HEK293 (cell line): Measurements from ENCODE around the gene CELSR1.
A peak's percentile ranks its signal among the peaks of the same experiment; 100 is the strongest.

ENCODE experiments used
- CTCF ChIA-PET: fragments of 350-600 bp; formaldehyde crosslinking; extraction: SDS; loops from one replicate; lab custom pipeline; 2021; ENCODE audit warnings: antibody characterized with exemption; lab: Yijun Ruan, JAX
- POLR2A ChIA-PET: fragments of 300-600 bp; formaldehyde crosslinking; extraction: SDS; loops from one replicate; lab custom pipeline; 2020; ENCODE audit warnings: antibody characterized with exemption, inconsistent platforms; lab: Yijun Ruan, JAX
- H3K27ac ChIP-seq: fragments of 200-500 bp; sonication (Bioruptor generic); 2 replicates; pipeline ENCODE4 v1.5.1; 2014; ENCODE audit warnings: low read depth, low read length, control low read depth, inconsistent platforms; ENCODE audit errors: extremely low read depth
- H3K36me3 ChIP-seq, 2 experiments: fragments of 200-500 bp in 1 of 2; sonication (Bioruptor generic) in 1 of 2; 1 replicate in 1 of 2; 2 replicates in 1 of 2; pipeline ENCODE4 v1.5.1; 2014 to 2017; ENCODE audit warnings: inconsistent platforms in 2 of 2, low read length in 2 of 2; ENCODE audit not compliant: control insufficient read depth in 2 of 2, insufficient read depth in 1 of 2
- H3K4me1 ChIP-seq: fragments of 200-500 bp; sonication (Bioruptor generic); 2 replicates; pipeline ENCODE4 v1.5.1; 2014; ENCODE audit warnings: mild to moderate bottlenecking, low read length, inconsistent platforms; ENCODE audit not compliant: control insufficient read depth, insufficient read depth
- H3K4me3 ChIP-seq: 2 replicates; pipeline ENCODE4 v1.5.1; 2011; ENCODE audit warnings: low read depth, mild to moderate bottlenecking, control low read depth, low read length, moderate library complexity
- H3K9me3 ChIP-seq: fragments of 200-500 bp; sonication (Bioruptor generic); 2 replicates; pipeline ENCODE4 v1.5.1; 2014; ENCODE audit warnings: low read depth, low read length, inconsistent platforms; ENCODE audit not compliant: control insufficient read depth, insufficient read depth
- GLIS1 ChIP-seq: fragments of 450-650 bp; formaldehyde crosslinking; IDR thresholded peaks from 2 replicates; pipeline ENCODE4 v1.5.1; 2016; ENCODE audit warnings: missing biosample characterization, missing genetic modification characterization
- IKZF3 ChIP-seq: fragments of 450-650 bp; IDR thresholded peaks from 2 replicates; pipeline ENCODE4 v1.5.0; 2018; ENCODE audit warnings: missing biosample characterization, mild to moderate bottlenecking, missing genetic modification characterization, moderate library complexity
- PRDM1 ChIP-seq: fragments of 450-650 bp; formaldehyde crosslinking; IDR thresholded peaks from 2 replicates; pipeline ENCODE4; 2016; ENCODE audit warnings: missing biosample characterization, missing genetic modification characterization
- SCRT1 ChIP-seq: fragments of 450-650 bp; formaldehyde crosslinking; IDR thresholded peaks from 2 replicates; pipeline ENCODE4 v1.5.1; 2016; ENCODE audit warnings: missing biosample characterization, missing genetic modification characterization, borderline replicate concordance
- ZFP69B ChIP-seq: fragments of 450-650 bp; formaldehyde crosslinking; IDR thresholded peaks from 2 replicates; pipeline ENCODE4 v1.5.1; 2016; ENCODE audit warnings: missing biosample characterization, missing genetic modification characterization
- ZNF335 ChIP-seq: fragments of 450-650 bp; formaldehyde crosslinking; conservative IDR thresholded peaks from 2 replicates; pipeline ENCODE4 v1.5.1; 2016; ENCODE audit warnings: missing biosample characterization, missing genetic modification characterization
- ZNF423 ChIP-seq: fragments of 450-650 bp; formaldehyde crosslinking; IDR thresholded peaks from 2 replicates; pipeline ENCODE4 v1.5.1; 2016; ENCODE audit warnings: missing biosample characterization, missing genetic modification characterization
- ZNF555 ChIP-seq: fragments of 450-650 bp; formaldehyde crosslinking; conservative IDR thresholded peaks from 2 replicates; pipeline ENCODE4 v1.5.1; 2017; ENCODE audit warnings: missing biosample characterization, mild to moderate bottlenecking, missing genetic modification characterization, inconsistent platforms
- ZNF571 ChIP-seq: fragments of 450-650 bp; formaldehyde crosslinking; IDR thresholded peaks from 2 replicates; pipeline ENCODE4 v1.5.0; 2017; ENCODE audit warnings: missing biosample characterization, missing genetic modification characterization
- ZNF777 ChIP-seq: fragments of 450-650 bp; formaldehyde crosslinking; IDR thresholded peaks from 2 replicates; pipeline ENCODE4 v1.5.1; 2017; ENCODE audit warnings: missing biosample characterization, missing genetic modification characterization, borderline replicate concordance
- TF ChIP-seq, protein P1 (sequence below): fragments of 450-650 bp; formaldehyde crosslinking; IDR thresholded peaks from 2 replicates; pipeline ENCODE4 v1.5.1; 2016; ENCODE audit warnings: missing biosample characterization, missing genetic modification characterization
- TF ChIP-seq, protein P2 (sequence below): fragments of 450-650 bp; formaldehyde crosslinking; conservative IDR thresholded peaks from 2 replicates; pipeline ENCODE4 v1.5.1; 2016; ENCODE audit warnings: low read depth, missing biosample characterization, missing genetic modification characterization
- TF ChIP-seq, protein P3 (sequence below): fragments of 450-650 bp; formaldehyde crosslinking; IDR thresholded peaks from 2 replicates; pipeline ENCODE4 v1.5.1; 2016; ENCODE audit warnings: missing biosample characterization, missing genetic modification characterization

Gene CELSR1

DNA sequence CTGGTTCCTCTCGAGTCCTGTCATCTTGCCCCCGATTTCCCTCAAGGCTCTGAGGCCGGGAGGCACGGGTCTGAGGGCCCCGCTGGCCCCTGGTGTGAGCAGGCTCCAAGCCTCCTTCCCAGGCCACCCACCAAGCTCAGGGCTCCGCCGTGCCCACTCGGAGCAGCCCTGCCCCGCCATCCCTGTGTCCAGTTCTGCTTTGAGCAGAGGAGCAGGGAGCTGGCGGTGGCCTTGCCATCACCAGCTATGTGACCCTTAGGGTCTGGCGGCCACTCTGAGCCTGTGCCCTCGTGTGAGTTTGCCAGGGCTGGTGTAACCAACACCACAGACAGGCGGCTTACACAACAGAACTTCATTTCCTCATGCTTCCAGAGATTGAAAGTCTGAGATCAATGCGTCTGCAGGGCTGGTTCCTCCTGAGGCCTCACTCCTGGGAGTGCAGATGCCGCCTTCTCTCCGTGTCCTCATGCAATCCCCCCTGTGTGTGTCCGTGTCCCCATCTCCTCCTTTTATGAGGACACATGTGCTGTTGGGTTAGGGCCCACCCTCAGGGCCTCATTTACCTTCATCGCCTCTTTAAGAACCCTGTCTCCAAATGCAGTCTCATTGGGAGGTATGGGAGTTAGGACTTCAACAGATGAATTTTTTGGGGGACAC, 36.5 kb upstream of the CELSR1 start:
- ChIA-PET CTCF (interaction anchor here (1.4 kb wide), 1 partner anchor 10 kb away, joined by 6 read pairs; no protein-coding TSS in a partner anchor), POLR2A (no interaction called here)
- peaks cover 17% of the 10 kb centered on the region for H3K4me1 ChIP-seq
- no peak overlapping the region for H3K27ac ChIP-seq
- H3K36me3 ChIP-seq: no peaks in the 10 kb centered on the region
- no peak overlapping the region for H3K4me3 ChIP-seq
- H3K9me3 ChIP-seq: no peaks in the 10 kb centered on the region
- TF ChIP-seq, protein P1, sequence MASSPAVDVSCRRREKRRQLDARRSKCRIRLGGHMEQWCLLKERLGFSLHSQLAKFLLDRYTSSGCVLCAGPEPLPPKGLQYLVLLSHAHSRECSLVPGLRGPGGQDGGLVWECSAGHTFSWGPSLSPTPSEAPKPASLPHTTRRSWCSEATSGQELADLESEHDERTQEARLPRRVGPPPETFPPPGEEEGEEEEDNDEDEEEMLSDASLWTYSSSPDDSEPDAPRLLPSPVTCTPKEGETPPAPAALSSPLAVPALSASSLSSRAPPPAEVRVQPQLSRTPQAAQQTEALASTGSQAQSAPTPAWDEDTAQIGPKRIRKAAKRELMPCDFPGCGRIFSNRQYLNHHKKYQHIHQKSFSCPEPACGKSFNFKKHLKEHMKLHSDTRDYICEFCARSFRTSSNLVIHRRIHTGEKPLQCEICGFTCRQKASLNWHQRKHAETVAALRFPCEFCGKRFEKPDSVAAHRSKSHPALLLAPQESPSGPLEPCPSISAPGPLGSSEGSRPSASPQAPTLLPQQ (tag by site-specific recombination): peak; percentile 79
- TF ChIP-seq, protein P2, sequence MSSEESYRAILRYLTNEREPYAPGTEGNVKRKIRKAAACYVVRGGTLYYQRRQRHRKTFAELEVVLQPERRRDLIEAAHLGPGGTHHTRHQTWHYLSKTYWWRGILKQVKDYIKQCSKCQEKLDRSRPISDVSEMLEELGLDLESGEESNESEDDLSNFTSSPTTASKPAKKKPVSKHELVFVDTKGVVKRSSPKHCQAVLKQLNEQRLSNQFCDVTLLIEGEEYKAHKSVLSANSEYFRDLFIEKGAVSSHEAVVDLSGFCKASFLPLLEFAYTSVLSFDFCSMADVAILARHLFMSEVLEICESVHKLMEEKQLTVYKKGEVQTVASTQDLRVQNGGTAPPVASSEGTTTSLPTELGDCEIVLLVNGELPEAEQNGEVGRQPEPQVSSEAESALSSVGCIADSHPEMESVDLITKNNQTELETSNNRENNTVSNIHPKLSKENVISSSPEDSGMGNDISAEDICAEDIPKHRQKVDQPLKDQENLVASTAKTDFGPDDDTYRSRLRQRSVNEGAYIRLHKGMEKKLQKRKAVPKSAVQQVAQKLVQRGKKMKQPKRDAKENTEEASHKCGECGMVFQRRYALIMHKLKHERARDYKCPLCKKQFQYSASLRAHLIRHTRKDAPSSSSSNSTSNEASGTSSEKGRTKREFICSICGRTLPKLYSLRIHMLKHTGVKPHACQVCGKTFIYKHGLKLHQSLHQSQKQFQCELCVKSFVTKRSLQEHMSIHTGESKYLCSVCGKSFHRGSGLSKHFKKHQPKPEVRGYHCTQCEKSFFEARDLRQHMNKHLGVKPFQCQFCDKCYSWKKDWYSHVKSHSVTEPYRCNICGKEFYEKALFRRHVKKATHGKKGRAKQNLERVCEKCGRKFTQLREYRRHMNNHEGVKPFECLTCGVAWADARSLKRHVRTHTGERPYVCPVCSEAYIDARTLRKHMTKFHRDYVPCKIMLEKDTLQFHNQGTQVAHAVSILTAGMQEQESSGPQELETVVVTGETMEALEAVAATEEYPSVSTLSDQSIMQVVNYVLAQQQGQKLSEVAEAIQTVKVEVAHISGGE: no peak
- peak; percentile 67; the same call in 1 of the 2 replicates for TF ChIP-seq ZFP69B

DNA sequence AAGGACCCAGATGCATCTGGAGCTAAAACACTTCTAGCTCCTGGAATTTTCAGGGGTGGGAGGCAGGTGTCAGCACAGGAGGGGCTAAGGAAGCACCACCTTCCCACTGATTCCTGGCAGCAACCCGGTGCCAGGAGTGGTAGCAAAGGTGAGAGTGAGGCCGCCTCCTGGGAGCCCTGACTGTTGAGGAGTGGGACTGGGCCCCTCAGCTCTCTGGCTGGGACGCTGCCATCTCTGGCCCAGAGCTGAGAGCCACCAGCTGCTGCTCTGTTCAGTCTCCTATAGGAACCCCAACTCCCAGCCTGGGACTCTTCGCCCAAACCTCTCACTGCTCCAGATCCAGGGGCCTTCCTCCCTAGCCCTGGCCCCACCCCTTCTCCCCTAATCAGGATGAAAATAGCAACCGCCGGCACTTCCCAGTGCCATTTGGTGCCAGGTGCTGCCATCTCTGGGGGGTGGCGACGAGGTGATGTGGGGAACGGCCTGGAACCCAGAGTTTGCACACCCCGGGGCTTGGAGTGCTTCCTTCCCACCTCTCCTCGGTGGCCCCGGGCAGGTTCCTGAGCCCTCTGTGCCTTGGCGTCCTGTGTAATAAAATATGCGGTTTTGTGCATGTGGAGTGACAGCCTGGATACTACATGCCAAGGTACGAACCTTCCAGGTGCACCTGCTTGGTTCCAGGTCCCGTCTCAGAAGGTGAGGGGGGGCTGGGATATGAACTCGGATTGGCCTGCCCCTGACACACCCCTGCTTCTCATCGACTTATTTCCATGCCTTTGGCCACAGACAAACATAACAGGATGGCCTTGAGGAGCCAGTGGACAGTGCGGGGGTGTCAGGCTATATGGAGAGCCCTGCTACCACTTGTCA, 35.7 kb upstream of the CELSR1 start:
- H3K4me1 ChIP-seq: peaks cover 17% of the 10 kb centered on the region
- POLR2A ChIA-PET: no interaction called here
- no peaks in the 10 kb centered on the region for H3K9me3 ChIP-seq
- H3K4me3 ChIP-seq: no peak overlapping the region
- no peak overlapping the region for H3K27ac ChIP-seq
- H3K36me3 ChIP-seq: no peaks in the 10 kb centered on the region
- TF ChIP-seq IKZF3 (tag by site-specific recombination): no peak
- TF ChIP-seq, protein P3, sequence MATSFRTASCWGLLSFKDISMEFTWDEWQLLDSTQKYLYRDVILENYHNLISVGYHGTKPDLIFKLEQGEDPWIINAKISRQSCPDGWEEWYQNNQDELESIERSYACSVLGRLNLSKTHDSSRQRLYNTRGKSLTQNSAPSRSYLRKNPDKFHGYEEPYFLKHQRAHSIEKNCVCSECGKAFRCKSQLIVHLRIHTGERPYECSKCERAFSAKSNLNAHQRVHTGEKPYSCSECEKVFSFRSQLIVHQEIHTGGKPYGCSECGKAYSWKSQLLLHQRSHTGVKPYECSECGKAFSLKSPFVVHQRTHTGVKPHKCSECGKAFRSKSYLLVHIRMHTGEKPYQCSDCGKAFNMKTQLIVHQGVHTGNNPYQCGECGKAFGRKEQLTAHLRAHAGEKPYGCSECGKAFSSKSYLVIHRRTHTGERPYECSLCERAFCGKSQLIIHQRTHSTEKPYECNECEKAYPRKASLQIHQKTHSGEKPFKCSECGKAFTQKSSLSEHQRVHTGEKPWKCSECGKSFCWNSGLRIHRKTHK (tag by site-specific recombination): no peak
- no peak for TF ChIP-seq ZNF555 (tag by site-specific recombination)
- no peak for TF ChIP-seq GLIS1 (tag by site-specific recombination)
- no peak for TF ChIP-seq ZNF777 (tag by site-specific recombination)
- no peak for TF ChIP-seq SCRT1
- no peak for TF ChIP-seq ZNF423 (tag by site-specific recombination)
- no peak for TF ChIP-seq ZNF335
- TF ChIP-seq ZNF571 (tag by site-specific recombination): no peak
- no peak for TF ChIP-seq PRDM1
- CTCF ChIA-PET: interaction anchor here (1.4 kb wide), 1 partner anchor 10 kb away, joined by 6 read pairs; no protein-coding TSS in a partner anchor
